Right hindlimb (tissue), 1 donor: ENCODE results near the gene CIITA.

ENCODE experiments used
- DNase-seq: peaks from one replicate; pipeline ENCODE4 v3.0.0-alpha.2; 2018

CIITA gene

DNA sequence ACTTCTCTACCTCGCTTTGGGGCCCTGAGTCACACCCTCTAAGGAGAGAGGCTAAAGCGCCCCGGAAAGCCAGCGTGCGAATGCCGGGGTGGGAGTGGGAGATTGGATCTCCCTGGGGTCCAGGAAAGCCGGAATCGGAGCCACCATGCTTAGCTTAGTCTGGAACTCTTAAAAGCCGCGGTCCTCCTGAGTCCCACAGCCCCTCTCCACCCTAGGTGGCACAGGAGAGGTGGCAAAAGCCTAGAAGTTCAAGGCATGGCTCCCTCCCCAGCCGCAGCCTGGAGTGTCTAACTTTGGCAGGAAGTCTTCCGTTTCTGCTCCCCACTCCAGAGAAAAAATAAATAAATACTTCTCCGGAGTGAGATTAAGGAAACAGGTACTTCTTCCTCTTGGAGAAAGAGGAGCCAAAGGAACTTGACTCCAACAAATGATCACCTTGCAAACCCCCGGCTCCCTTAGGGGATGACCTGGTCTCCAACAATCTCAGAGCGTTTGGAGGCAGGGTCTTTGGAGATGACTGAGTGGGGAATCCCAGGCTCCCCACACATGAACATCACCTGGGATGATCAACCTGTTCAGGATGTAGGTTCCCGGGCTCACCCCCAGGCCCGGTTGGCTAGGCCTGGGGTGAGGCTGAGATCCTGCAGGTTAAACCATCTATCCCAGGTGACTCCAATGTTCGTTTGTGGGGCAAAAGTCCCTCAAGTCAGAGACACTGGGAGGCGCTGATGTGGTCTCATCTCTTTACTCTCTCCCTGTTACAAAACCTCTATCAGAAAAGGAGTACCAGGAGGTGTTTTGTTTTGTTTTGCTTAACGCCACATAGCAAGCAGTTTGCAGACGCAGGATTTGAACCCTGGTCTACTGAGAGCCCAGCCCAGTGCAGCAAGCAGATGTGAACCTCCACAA lies 2.9 kb downstream of the CIITA start:
- DNase-seq = no peak

DNA sequence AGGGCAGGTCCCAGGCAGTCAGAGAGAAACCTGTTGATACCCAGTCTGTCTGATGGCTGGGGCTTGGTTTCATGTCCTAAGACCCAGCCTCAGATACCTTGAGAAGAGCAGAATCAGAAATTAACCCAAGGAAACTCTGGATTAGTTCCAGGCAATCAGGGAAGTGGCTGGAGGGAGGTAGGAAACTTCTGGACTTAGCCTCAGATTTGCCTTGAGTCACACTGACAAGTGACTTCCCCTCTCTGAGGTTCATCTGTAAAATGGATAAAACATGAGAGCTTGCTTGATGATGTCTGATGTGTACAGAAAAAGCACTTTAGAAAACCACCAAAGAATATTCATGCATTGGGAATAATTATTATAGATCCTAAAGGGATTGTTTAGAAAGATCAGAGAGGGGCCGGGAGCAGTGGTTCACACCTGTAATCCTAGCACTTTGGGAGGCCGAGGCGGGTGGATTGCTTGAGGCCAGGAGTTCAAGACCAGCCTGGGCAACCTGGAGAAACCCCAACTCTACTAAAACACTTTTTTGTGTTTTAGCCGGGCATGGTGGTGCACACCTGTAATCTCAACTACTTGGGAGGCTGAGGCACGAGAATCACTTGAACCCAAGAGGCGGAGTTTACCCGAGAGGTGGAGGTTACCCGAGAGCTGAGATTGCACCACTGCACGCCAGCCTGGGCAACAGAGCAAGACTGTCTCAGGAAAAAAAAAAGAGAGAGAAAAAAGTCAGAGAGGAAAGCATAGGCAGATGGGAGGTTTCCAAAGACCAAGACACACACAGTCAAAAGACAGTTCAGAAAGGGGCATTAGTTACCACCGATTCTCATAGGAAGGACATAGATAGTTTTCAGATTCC lies 3.8 kb downstream of the CIITA start:
- DNase-seq = no peak

DNA sequence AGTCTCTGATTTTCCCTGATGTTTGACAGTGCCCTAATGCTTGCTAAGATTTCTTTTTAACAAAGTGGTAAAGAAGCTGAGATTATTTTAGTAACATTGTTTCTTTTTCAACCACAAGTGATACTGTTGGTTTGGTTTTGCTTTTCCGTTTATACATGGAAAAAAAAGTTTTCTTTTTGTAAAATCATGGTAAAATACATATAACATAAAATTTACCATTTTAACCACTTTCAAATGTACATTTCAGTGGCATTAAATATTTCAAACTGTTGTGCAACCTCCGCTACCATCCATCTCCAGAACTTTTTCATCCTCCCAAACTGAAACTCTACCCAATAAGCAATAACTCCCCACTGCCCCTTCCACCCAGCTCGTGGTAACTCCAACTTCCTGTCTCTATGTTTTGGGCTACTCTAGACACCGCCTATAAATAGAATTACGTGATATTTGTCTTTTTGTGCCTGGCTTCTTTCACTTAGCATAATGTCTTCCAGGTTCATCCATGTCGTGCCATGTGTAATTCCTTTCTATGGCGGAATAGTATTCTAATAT lies 4.6 kb downstream of the CIITA start:
- DNase-seq = no peak

DNA sequence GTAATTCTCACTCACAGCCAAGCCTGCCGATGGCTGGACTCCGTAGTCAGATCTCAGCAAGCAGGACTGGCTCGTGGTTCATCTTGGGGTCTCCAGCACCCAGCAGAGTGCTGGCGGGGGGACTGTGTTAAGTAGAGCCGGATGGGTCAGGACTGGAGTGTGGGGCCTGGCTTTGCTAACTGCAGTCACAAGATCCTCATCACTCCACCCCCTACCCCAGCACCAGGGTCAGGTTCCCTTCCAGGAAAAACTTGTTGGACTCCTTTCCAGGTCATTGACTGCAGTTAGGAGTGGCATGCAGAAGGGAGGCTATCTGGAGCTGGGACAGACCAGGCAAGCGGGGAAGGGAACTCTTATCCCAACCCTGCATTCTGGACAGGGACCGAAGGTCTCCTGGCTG lies 6.0 kb downstream of the CIITA start:
- DNase-seq = no peak

DNA sequence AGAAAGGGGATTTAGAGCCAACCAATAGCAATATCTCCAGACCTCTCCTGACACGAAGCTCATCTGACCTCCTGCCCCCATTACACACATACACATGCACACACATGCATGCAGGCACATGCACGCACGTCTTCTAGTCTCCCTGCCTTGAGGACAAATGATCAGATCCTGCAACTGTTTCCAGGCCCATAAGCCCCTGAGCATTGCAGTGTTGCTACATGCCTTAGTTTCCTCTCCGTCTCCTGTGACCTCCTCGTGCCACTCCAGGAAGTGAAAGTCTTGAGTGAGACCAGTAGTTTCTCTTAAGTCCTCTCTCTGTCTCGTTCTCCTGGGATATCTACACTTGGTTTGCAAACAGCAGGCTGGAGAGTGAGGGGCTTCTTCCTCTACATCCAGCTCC lies 8.2 kb downstream of the CIITA start:
- no peak for DNase-seq

DNA sequence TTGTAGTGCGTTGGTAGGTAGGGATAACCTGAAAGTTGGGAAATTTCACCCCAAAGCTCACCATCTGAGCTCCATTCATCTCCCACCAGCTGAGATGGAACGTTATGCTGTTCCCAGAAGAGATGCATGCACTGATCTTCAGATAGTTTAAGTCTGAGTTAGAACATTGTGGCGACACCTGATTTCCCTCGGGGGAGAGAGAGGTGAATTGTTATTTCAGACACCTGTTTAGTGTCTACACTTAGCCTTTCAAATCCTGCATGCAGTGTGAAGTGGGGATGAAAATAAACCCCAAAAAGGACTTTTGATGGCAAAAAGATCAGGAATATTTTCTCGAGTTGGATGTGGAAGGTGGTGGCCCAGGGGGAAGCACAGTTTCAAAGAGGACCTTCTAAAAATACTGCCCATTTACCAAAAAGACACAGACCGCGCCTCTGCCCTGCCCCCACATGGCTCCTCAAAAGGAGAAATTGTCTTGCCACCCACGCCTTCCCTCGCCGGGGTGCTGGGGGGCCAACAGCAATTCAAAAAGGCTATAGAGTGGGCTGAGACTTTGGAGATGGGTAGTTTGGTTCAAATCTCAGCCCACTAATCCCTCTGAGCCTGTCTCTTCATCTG lies 11.4 kb downstream of the CIITA start:
- DNase-seq = no peak

DNA sequence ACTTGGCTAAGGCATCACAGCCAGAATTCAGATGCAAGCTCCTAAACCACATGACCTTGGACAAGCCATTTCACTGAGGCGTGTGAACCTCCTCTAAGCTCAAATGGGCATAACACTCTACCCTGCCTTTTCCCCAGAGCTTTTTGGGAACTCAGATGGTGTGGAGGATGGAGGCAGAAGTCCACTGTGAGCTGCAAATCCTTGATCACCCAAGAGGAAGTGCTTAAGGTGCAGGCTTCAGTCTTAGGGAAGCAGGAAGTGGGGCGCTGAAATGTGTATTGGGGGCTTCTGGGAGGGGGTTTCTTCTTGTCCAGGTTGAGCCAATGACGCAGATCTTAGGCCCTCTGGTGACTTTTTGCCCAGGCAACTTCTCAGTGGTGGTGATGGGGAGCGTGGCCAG lies 12.9 kb downstream of the CIITA start:
- DNase-seq = no peak

DNA sequence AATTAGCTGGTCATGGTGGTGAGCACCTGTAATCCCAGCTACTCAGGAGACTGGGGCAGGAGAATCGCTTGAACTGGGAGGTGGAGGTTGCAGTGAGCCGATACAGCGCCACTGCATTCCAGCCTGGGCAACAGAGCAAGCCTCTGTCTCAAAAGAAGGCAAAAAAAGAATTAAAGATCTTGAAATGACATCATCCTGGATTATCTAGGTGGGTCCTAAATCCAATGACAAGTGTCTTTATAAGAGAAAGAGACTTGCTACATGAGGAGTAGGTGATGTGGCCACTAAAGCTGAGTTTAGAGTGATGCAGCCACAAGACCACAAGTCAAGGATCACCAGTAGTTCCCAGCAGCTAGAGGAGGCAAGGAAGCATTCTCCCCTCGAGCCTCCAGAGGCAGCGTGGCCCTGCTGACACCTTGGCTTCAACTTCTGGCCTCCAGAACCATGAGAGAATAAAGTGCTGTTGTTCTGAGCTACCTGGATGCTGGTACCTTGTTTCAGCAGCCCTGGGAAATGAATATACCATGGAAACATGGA lies 15.8 kb downstream of the CIITA start:
- DNase-seq = no peak

DNA sequence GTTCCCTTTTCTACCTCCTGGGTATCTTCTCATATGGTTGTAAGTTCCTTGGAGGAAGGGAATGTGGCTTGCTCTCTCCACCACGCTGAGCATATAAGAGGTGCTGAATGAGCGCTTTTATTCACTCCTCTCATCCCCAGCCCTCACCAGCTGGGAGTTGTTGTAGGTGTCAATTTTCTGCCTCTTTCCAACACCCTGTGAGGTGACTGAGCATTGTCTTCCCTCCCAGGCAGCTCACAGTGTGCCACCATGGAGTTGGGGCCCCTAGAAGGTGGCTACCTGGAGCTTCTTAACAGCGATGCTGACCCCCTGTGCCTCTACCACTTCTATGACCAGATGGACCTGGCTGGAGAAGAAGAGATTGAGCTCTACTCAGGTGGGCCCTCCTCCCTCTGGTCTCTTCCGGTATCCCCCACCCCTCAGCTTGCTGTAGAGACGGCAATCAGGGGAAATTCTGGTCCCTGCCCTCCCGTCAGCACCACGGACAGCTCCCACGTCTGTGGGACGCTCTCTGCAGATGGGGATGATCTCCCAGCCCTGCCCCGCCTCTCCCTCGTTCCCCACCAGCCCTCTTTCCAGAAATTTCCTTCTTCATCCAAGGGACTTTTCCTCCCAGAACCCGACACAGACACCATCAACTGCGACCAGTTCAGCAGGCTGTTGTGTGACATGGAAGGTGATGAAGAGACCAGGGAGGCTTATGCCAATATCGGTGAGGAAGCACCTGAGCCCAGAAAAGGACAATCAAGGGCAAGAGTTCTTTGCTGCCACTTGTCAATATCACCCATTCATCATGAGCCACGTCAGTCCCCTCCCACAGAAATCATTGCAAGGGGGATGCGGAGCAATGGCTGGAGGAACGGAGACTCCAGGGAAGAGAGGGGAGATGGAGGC lies 18.3 kb downstream of the CIITA start:
- DNase-seq = peak; percentile 73

DNA sequence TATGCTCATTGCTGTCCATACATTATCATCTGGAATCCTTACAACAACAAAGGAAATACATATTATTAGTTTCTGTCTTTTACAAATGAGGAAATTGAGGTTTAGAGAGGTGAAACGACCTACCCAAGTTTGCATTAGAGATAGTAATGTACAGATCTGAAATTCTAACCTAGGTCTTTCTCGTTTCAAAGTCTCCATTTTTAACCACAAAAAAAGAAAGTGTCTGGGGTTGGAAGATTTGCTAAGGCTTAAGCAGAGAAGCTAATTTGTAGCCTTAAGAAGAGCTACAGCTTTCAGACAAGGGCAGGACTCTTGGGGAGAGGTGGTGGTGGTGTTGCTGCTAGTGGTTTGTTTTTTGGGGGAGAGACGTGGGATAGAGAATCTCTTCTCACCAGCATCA lies 19.2 kb downstream of the CIITA start:
- DNase-seq = no peak

DNA sequence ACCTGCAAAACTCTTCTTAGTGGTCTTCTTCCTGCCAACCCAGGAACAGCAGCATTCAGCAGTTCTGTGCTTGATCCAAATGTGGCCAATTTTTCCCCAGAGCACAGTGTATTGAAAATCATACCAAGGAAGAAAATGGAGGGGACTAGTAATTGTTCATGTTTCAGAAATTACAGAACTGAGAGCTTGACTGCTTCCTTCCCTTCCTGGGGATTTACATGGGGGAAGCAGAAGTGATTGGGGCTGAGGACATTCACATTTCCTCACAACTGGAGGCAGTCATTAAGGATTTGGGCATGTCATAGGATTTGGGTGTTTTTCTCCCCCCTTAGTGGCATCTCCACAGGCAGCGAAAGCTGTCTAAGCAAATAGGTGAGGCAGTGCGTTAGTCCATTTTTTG lies 19.7 kb downstream of the CIITA start:
- DNase-seq = no peak

DNA sequence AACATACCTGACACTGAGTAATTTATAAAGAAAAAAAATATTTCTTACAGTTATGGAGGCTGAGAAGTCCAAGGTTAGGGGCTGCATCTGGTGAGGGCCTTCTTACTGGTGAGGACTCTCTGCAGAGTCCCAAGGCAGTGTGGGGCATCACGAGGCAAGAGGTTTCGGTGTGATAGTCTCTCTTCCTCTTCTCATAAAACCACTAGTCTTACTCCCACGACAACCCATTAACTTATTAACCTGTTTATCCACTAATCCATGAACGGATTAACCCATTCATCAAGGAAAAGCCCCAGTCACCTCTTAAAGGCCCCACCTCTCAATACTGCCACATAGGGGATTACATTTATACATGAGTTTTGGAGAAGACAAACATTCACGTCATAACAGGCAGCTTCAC lies 20.1 kb downstream of the CIITA start:
- no peak for DNase-seq

DNA sequence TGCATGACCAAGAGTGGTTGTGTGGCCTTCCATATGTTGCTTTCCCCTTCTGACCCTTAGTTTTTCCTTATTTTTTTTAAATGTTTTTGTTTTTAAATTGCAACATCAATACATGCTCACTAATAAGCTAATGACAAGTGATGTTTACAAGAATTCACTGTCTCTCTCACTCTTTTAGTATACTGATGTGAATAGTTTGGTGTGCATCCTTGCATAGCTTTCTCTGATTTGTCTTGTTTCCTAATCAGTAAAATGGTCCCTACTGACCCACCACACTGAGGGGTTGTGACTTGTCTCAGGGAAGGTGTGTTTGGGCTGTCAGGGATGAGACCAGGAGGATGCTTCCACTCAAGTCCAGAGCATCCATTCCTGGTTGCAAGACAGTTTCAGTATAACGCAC lies 26.0 kb downstream of the CIITA start:
- DNase-seq = no peak

DNA sequence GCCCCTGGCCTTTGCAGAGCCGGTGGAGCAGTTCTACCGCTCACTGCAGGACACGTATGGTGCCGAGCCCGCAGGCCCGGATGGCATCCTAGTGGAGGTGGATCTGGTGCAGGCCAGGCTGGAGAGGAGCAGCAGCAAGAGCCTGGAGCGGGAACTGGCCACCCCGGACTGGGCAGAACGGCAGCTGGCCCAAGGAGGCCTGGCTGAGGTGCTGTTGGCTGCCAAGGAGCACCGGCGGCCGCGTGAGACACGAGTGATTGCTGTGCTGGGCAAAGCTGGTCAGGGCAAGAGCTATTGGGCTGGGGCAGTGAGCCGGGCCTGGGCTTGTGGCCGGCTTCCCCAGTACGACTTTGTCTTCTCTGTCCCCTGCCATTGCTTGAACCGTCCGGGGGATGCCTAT lies 29.5 kb downstream of the CIITA start:
- no peak for DNase-seq

DNA sequence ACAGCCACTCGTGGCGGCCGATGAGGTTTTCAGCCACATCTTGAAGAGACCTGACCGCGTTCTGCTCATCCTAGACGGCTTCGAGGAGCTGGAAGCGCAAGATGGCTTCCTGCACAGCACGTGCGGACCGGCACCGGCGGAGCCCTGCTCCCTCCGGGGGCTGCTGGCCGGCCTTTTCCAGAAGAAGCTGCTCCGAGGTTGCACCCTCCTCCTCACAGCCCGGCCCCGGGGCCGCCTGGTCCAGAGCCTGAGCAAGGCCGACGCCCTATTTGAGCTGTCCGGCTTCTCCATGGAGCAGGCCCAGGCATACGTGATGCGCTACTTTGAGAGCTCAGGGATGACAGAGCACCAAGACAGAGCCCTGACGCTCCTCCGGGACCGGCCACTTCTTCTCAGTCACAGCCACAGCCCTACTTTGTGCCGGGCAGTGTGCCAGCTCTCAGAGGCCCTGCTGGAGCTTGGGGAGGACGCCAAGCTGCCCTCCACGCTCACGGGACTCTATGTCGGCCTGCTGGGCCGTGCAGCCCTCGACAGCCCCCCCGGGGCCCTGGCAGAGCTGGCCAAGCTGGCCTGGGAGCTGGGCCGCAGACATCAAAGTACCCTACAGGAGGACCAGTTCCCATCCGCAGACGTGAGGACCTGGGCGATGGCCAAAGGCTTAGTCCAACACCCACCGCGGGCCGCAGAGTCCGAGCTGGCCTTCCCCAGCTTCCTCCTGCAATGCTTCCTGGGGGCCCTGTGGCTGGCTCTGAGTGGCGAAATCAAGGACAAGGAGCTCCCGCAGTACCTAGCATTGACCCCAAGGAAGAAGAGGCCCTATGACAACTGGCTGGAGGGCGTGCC lies 30.1 kb downstream of the CIITA start:
- no peak for DNase-seq

DNA sequence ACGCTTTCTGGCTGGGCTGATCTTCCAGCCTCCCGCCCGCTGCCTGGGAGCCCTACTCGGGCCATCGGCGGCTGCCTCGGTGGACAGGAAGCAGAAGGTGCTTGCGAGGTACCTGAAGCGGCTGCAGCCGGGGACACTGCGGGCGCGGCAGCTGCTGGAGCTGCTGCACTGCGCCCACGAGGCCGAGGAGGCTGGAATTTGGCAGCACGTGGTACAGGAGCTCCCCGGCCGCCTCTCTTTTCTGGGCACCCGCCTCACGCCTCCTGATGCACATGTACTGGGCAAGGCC lies 30.7 kb downstream of the CIITA start:
- DNase-seq = no peak

DNA sequence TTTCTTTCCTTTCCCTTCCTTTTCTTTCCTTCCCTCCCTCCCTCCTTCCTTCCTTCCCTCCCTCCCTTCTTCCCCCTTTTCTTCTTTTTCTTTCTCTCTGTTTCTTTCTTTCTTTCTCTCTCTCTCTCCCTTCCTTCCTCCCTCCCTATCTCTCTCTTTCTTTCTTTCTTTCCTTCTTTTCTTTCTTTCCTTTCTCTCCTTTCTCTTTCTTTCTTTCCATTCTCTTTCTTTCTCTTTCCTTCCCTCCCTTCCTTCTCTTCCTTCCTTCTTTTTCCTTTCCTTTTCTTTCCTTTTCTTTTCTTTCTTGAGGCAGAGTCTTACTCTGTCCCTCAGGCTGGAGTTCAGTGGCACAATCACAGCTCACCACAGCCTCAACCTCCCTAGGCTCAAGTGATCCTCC lies 34.3 kb downstream of the CIITA start:
- DNase-seq = no peak

DNA sequence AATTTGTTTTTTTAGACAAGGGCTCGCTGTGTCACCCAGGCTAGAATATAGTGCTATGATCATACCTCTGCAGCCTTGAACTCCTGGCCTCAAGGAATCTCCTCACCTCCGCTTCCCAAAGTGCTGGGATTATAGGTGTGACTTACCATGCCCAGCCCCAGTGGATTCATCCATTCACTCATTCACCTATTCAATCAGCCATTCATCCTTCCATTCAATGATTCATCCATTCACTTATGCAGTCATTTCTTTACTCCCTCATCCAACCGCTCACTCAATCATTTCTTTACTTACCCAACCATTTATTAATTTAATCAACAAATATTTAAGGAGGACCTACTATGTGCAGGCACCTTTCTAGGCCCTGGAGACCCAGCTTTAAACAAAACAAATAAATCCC lies 39.5 kb downstream of the CIITA start:
- no peak for DNase-seq

DNA sequence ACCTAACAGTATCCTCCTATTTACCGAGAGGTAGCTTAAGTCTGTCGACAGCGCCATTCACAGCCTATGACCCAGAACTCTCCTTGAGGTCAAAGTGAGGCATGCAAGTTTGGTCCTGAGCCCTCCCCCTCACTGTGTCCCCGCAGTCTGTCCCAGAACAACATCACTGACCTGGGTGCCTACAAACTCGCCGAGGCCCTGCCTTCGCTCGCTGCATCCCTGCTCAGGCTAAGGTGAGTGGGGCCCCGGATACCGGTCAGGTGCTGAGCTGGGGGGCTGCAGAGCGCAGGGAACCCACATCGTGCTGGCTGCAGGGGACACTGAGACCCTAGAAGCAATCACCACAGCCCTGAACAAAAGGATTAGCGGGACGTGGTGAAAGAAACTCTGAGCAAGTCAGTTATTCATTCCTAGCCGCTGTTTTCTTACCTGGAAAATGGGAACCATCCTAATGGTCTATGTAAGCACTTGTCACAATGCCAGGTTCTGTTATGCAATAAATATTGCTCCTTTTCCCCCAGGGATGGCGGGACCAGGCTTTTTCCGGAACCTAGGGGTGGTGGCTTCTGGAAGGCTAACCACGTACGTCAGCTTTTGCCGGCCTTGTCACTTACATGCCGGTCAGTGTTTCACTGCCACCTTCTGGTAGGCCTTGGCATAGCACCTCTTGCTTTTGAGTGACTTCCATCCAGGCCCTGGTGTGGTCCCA lies 41.4 kb downstream of the CIITA start:
- DNase-seq = peak; percentile 94

DNA sequence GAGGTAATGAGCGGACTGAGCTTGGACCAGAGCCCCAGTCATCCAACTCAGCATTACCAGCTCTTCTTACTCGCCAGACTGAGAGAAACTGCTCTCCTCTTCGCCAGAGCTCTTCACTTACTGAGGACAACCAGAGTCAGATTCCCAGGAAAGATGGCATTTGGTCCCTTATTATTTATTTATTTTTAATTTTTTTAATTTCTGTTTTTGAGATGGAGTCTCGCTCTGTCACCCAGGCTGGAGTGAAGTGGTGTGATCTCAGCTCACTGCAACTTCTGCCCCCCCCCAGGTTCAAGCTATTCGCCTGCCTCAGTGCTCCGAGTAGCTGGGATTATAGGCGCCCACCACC lies 42.0 kb downstream of the CIITA start:
- DNase-seq = no peak
